AG04449 (cell line): ENCODE results near the gene DCK.
"Not testable (repeated sequence)": the region's sequence is repeated elsewhere in the genome, so short reads cannot be mapped to it uniquely, and the experiment has no call there.

ENCODE experiments used
- CTCF ChIA-PET: fragments of 350-600 bp; formaldehyde crosslinking; extraction: SDS; loops from one replicate; lab custom pipeline; 2021; ENCODE audit warnings: antibody characterized with exemption; lab: Yijun Ruan, JAX
- POLR2A ChIA-PET: fragments of 400-600, 350-600 bp; formaldehyde crosslinking; extraction: SDS; loops from one replicate; lab custom pipeline; 2020; ENCODE audit warnings: antibody characterized with exemption, inconsistent platforms; lab: Yijun Ruan, JAX
- DNase-seq: peaks from one replicate; pipeline ENCODE4 v3.0.0-alpha.2; 2010; ENCODE audit warnings: low read depth, low spot score
- H3K4me3 ChIP-seq: 2 replicates; pipeline ENCODE4 v1.5.1; 2011; ENCODE audit warnings: low read depth, mild to moderate bottlenecking, control low read depth, low read length
- CTCF ChIP-seq: IDR thresholded peaks from one replicate; pipeline ENCODE4 v1.5.1; 2011; ENCODE audit warnings: mild to moderate bottlenecking, moderate library complexity, low read length, control low read depth, inconsistent platforms; ENCODE audit not compliant: insufficient read depth; ENCODE audit errors: missing control alignments

Gene DCK

GRCh38 chr4:70994387-70995099, 1.1 kb downstream of the DCK start:
- ChIA-PET POLR2A (no interaction called here), CTCF (interaction anchor here (1.0 to 10.2 kb wide), 3 partner anchors 9 to 236 kb away, joined by 3 to 80 read pairs (median 4); no protein-coding TSS in a partner anchor)
- H3K4me3 ChIP-seq = peak overlapping the region; percentile 90
- DNase-seq = no peak
- TF ChIP-seq CTCF = no peak

DNA sequence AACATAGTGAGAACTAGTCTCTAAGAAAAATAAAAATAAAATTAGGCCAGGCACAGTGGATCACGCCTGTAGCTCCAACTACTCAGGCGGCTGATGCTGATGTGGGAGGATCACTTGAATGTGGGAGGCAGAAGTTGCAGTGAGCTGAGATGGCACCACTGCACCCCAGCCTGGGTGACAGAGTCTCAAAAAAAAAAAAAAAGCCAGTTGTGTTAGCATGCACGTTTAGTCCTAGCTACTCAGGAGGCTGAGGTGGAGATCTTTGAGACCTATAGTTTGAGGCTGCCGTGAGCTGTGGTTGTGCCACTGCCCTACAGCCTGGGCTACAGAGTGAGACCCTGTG, 2.5 kb downstream of the DCK start:
- no peak for TF ChIP-seq CTCF
- ChIA-PET POLR2A (no interaction called here), CTCF (interaction anchor here (10.2 kb wide), 1 partner anchor 13 kb away, joined by 80 read pairs; no protein-coding TSS in a partner anchor)
- no peak for DNase-seq
- no peak overlapping the region for H3K4me3 ChIP-seq

GRCh38 chr4:70997036-70997435, 3.6 kb downstream of the DCK start:
- DNase-seq = no peak
- no peak for TF ChIP-seq CTCF
- no peak overlapping the region for H3K4me3 ChIP-seq
- CTCF ChIA-PET = interaction anchor here (0.6 to 10.2 kb wide), 3 partner anchors 12 to 345 kb away, joined by 3 to 80 read pairs (median 5); no protein-coding TSS in a partner anchor
- POLR2A ChIA-PET = no interaction called here

- H3K4me3 ChIP-seq = no peak overlapping the region
- TF ChIP-seq CTCF = no peak
- POLR2A ChIA-PET = no interaction called here
- CTCF ChIA-PET = interaction anchor here (10.2 kb wide), 1 partner anchor 12 kb away, joined by 80 read pairs; no protein-coding TSS in a partner anchor
- no peak for DNase-seq
Measured at GRCh38 chr4:70997546-70997945, 4.1 kb downstream of the DCK start.

GRCh38 chr4:70999639-71000038, 6.2 kb downstream of the DCK start:
- CTCF ChIA-PET = interaction anchor here (1.1 to 10.2 kb wide), 2 partner anchors 10 to 348 kb away, joined by 4 to 80 read pairs; no protein-coding TSS in a partner anchor
- H3K4me3 ChIP-seq, POLR2A ChIA-PET, DNase-seq: not testable (repeated sequence)

DNA sequence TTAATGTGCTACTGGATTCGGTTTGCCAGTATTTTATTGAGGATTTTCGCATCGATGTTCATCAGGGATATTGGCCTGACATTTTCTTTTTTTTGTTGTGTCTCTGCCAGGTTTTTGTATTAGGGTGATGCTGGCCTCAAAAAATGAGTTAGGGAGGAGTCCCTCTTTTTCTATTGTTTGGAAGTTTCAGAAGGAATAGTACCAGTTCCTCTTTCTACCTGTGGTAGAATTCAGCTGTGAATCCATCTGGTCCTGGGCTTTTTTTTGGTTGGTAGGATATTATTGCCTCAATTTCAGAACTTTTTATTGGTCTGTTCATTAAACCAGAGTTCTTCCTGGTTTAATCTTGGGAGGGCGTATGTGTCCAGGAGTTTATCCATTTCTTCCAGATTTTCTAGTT, 7.9 kb downstream of the DCK start:
- CTCF ChIA-PET = interaction anchor here (10.2 kb wide), 1 partner anchor 8 kb away, joined by 80 read pairs; no protein-coding TSS in a partner anchor
- DNase-seq, H3K4me3 ChIP-seq, POLR2A ChIA-PET: not testable (repeated sequence)

GRCh38 chr4:71004281-71004851, 10.9 kb downstream of the DCK start:
- no peak for DNase-seq
- TF ChIP-seq CTCF = no peak
- ChIA-PET CTCF (interaction anchor here (1.0 to 1.1 kb wide), 2 partner anchors 10 to 352 kb away, joined by 3 to 4 read pairs; partner anchors contain the start of gene DCK), POLR2A (no interaction called here)
- H3K4me3 ChIP-seq = no peak overlapping the region

- POLR2A ChIA-PET, CTCF ChIA-PET, DNase-seq, H3K4me3 ChIP-seq: not testable (repeated sequence)
Measured at GRCh38 chr4:71005025-71005424, 11.6 kb downstream of the DCK start.
